GM23338 (cell line): ENCODE results near the gene AMDHD1. TPM values are rescaled to one million over a fixed set of nuclear protein-coding genes. Genes with fewer than 3 reads are reported as not detected.

Source experiments
- ATAC-seq: fragments of 200-7000 bp; cut with Tn5 transposase; 3 replicates; pipeline ENCODE4 v1.9.1; 2020
- DNase-seq: peaks from one replicate; pipeline ENCODE4 v3.0.0-alpha.2; 2015; ENCODE audit warnings: low spot score
- H2AFZ ChIP-seq: fragments of 200-600 bp; sonication (generic); 2 replicates; pipeline ENCODE4 v1.8.0; 2016; ENCODE audit warnings: antibody characterized with exemption, mild to moderate bottlenecking, moderate library complexity
- H3F3A ChIP-seq: fragments of 200-600 bp; sonication (generic); replicated peaks from 2 replicates; pipeline ENCODE4 v1.8.0; 2017; ENCODE audit warnings: antibody characterized with exemption, mixed run types, low read depth
- H3K27ac ChIP-seq: fragments of 200-600 bp; sonication (generic); 2 replicates; pipeline ENCODE4 v1.6.1; 2016; ENCODE audit warnings: low read depth
- H3K27me3 ChIP-seq: fragments of 200-600 bp; sonication (generic); 2 replicates; pipeline ENCODE4 v1.8.0; 2016; ENCODE audit warnings: mild to moderate bottlenecking, mixed run types, moderate library complexity; ENCODE audit not compliant: insufficient read depth
- H3K36me3 ChIP-seq: fragments of 200-600 bp; sonication (generic); 2 replicates; pipeline ENCODE4 v1.8.0; 2016; ENCODE audit warnings: mild to moderate bottlenecking; ENCODE audit not compliant: insufficient read depth
- H3K4me1 ChIP-seq: fragments of 200-600 bp; sonication (generic); 2 replicates; pipeline ENCODE4 v1.8.0; 2016; ENCODE audit warnings: mild to moderate bottlenecking, moderate library complexity; ENCODE audit not compliant: insufficient read depth
- H3K4me2 ChIP-seq: fragments of 200-600 bp; sonication (generic); 2 replicates; pipeline ENCODE4 v1.7.1; 2017; ENCODE audit warnings: mixed run types
- H3K4me3 ChIP-seq: fragments of 200-600 bp; sonication (generic); 2 replicates; pipeline ENCODE4 v1.6.1; 2016; ENCODE audit warnings: mixed run types
- H3K79me2 ChIP-seq: fragments of 200-600 bp; sonication (generic); replicated peaks from 2 replicates; pipeline ENCODE4 v1.8.0; 2017; ENCODE audit warnings: mild to moderate bottlenecking; ENCODE audit not compliant: insufficient read depth
- H3K9me2 ChIP-seq: fragments of 200-600 bp; sonication (generic); 2 replicates; pipeline ENCODE4 v1.8.0; 2017; ENCODE audit not compliant: insufficient read depth
- H4K20me1 ChIP-seq: fragments of 200-600 bp; sonication (generic); replicated peaks from 2 replicates; pipeline ENCODE4 v1.8.0; 2017; ENCODE audit warnings: mild to moderate bottlenecking; ENCODE audit not compliant: insufficient read depth
- H3K27ac Mint-ChIP-seq: 2 replicates; pipeline ENCODE4 v1.8.0; 2020; ENCODE audit warnings: inconsistent platforms, mild to moderate bottlenecking, moderate library complexity, mixed read lengths
- H3K27me3 Mint-ChIP-seq: 3 replicates; pipeline ENCODE4 v1.8.0; 2022; ENCODE audit warnings: low read depth, mild to moderate bottlenecking, moderate library complexity, mixed read lengths, inconsistent platforms; ENCODE audit not compliant: insufficient read depth, poor library complexity
- H3K36me3 Mint-ChIP-seq: 3 replicates; pipeline ENCODE4 v1.8.0; 2021; ENCODE audit warnings: low read depth, mild to moderate bottlenecking, inconsistent platforms, moderate library complexity, mixed read lengths
- H3K4me1 Mint-ChIP-seq: 3 replicates; pipeline ENCODE4 v1.8.0; 2020; ENCODE audit warnings: mild to moderate bottlenecking, inconsistent platforms, mixed read lengths
- H3K4me3 Mint-ChIP-seq: 3 replicates; pipeline ENCODE4 v1.8.0; 2021; ENCODE audit warnings: moderate library complexity, mild to moderate bottlenecking, inconsistent platforms, mixed read lengths
- H3K9me3 Mint-ChIP-seq: 3 replicates; pipeline ENCODE4 v1.8.0; 2020; ENCODE audit warnings: moderate library complexity, mild to moderate bottlenecking, inconsistent platforms, mixed read lengths
- CREB1 ChIP-seq: fragments of 250-450 bp; sonication (Bioruptor Pico); IDR thresholded peaks from 2 replicates; pipeline ENCODE4 v1.5.0; 2020; ENCODE audit warnings: low read depth, mild to moderate bottlenecking, moderate library complexity
- CTCF ChIP-seq, 2 experiments: fragments of 200-600 bp in 1 of 2; sonication (generic) in 1 of 2; conservative IDR thresholded peaks; 2 replicates each; pipeline versions ENCODE4 v1.5.1 to v1.6.1; 2016 to 2017; ENCODE audit warnings: antibody characterized with exemption in 2 of 2, low read depth in 2 of 2, mild to moderate bottlenecking in 2 of 2, moderate library complexity in 1 of 2
- EZH2 ChIP-seq: fragments of 200-600 bp; sonication (generic); IDR thresholded peaks from one replicate; pipeline ENCODE4 v1.8.0; 2017; ENCODE audit warnings: antibody characterized with exemption, mild to moderate bottlenecking, low read depth; ENCODE audit not compliant: unreplicated experiment
- EZH2phosphoT487 ChIP-seq: fragments of 200-600 bp; sonication (generic); IDR thresholded peaks from one replicate; pipeline ENCODE4 v1.8.1; 2018; ENCODE audit warnings: antibody characterized with exemption; ENCODE audit not compliant: unreplicated experiment
- JUNB ChIP-seq: IDR thresholded peaks from one replicate; pipeline ENCODE4 v1.6.1; 2016; ENCODE audit warnings: antibody characterized with exemption; ENCODE audit not compliant: unreplicated experiment
- NANOG ChIP-seq: IDR thresholded peaks from 2 replicates; pipeline ENCODE4 v1.6.1; 2016; ENCODE audit warnings: antibody characterized with exemption, borderline replicate concordance
- STAT1 ChIP-seq: IDR thresholded peaks from one replicate; pipeline ENCODE4 v1.6.1; 2016; ENCODE audit warnings: antibody characterized with exemption; ENCODE audit not compliant: unreplicated experiment
- ZNF114 ChIP-seq: fragments of 250-450 bp; sonication (Bioruptor Pico); IDR thresholded peaks from 2 replicates; pipeline ENCODE4 v1.5.0; 2020; ENCODE audit warnings: mild to moderate bottlenecking, moderate library complexity
- polyA plus RNA-seq: library from polyadenylated mRNA; unstranded; fragments of >200 nt; fragmentation: Nextera tagmentation; extraction: Ambion mirVana; gene quantifications from 2 replicates; pipeline ENCODE4 v1.2.1, GENCODE V29; 2016
- total RNA-seq: library from RNA; depleted of rRNA; stranded (reverse); fragments of >200 nt; shearing (Covaris generic); gene quantifications from 2 replicates; pipeline ENCODE4 v1.2.3, GENCODE V29; 2014

AMDHD1 gene
- total and polyA plus RNA-seq, 2 experiments from 2014 or later = 0.21 to 0.24 TPM

- Histone ChIP-seq H3K4me2 (no peak overlapping the region), H3K36me3 (no peaks in the 10 kb centered on the region), H3K27me3 (no peaks in the 10 kb centered on the region), H3K9me2 (peaks cover 6% of the 10 kb centered on the region; the same call in 1 of the 2 replicates), H3K4me3 (no peak overlapping the region), H3F3A (no peaks in the 10 kb centered on the region), H2AFZ (no peak overlapping the region), H4K20me1 (no peaks in the 10 kb centered on the region), H3K79me2 (no peaks in the 10 kb centered on the region), H3K4me1 (peaks cover 12% of the 10 kb centered on the region), H3K27ac (no peak overlapping the region)
- DNase-seq = no peak
- no peaks in the 10 kb centered on the region; the same call in 2 of the 3 replicates for H3K9me3 Mint-ChIP-seq
- ATAC-seq = no peak
- no peak for TF ChIP-seq CREB1 (CRISPR knock-in tag)
- no peak overlapping the region for H3K27ac Mint-ChIP-seq
- H3K36me3 Mint-ChIP-seq = no peaks in the 10 kb centered on the region
- no peak overlapping the region for H3K4me3 Mint-ChIP-seq
- H3K27me3 Mint-ChIP-seq = peaks cover 4% of the 10 kb centered on the region
- H3K4me1 Mint-ChIP-seq = peaks cover 17% of the 10 kb centered on the region; the same call in 2 of the 3 replicates
Observed at GRCh38 chr12:95951515-95951914, 8.4 kb downstream of the AMDHD1 start.

GRCh38 chr12:95953000-95953399 lies 9.9 kb downstream of the AMDHD1 start:
- H3K36me3 Mint-ChIP-seq = no peaks in the 10 kb centered on the region
- TF ChIP-seq ZNF114 (CRISPR knock-in tag) (no peak), STAT1 (no peak), CTCF (conservative IDR thresholded peaks at IDR 0.05; ENCODE audit: low read depth in 2 of 2) (no peak)
- H3K4me1 Mint-ChIP-seq = peaks cover 23% of the 10 kb centered on the region; the same call in 2 of the 3 replicates
- DNase-seq (no peak), ATAC-seq (no peak)
- H3K9me3 Mint-ChIP-seq = no peaks in the 10 kb centered on the region; the same call in 2 of the 3 replicates
- H3K4me3 Mint-ChIP-seq = no peak overlapping the region
- Histone ChIP-seq H3K4me1 (peaks cover 12% of the 10 kb centered on the region), H3K36me3 (no peaks in the 10 kb centered on the region), H3K27ac (no peak overlapping the region), H3K4me3 (no peak overlapping the region), H4K20me1 (no peaks in the 10 kb centered on the region), H3K79me2 (no peaks in the 10 kb centered on the region), H3F3A (no peaks in the 10 kb centered on the region), H3K9me2 (peaks cover 6% of the 10 kb centered on the region; the same call in 1 of the 2 replicates), H3K4me2 (no peak overlapping the region), H3K27me3 (no peaks in the 10 kb centered on the region), H2AFZ (no peak overlapping the region)
- H3K27ac Mint-ChIP-seq = no peak overlapping the region
- H3K27me3 Mint-ChIP-seq = peaks cover 5% of the 10 kb centered on the region

- H3K79me2 ChIP-seq = no peaks in the 10 kb centered on the region
- TF ChIP-seq NANOG (no peak), ZNF114 (CRISPR knock-in tag) (no peak), JUNB (no peak), EZH2 (no peak), CTCF (conservative IDR thresholded peaks at IDR 0.05; ENCODE audit: low read depth in 2 of 2) (peak in 1 of 2 experiments; percentile 39; a peak in 2 of 4 replicates), CREB1 (CRISPR knock-in tag) (no peak), EZH2phosphoT487 (no peak)
- 0 out of 2 replicates have a peak, but pooled peaks cover 1% of the 10 kb centered on the region for H3K9me2 ChIP-seq
- ATAC-seq (peak; percentile 46), DNase-seq (peak; percentile 23)
- H3K9me3 Mint-ChIP-seq = no peaks in the 10 kb centered on the region
- no peak overlapping the region for H3K4me3 ChIP-seq
- H3K36me3 Mint-ChIP-seq = no peaks in the 10 kb centered on the region
- H3K27ac ChIP-seq = no peak overlapping the region
- H3K27me3 ChIP-seq = no peaks in the 10 kb centered on the region
- peaks cover 5% of the 10 kb centered on the region; the same call in 1 of the 2 replicates for H3K4me1 ChIP-seq
- peaks cover 15% of the 10 kb centered on the region; the same call in 2 of the 3 replicates for H3K4me1 Mint-ChIP-seq
- H3K27ac Mint-ChIP-seq = no peak overlapping the region
- no peaks in the 10 kb centered on the region for H4K20me1 ChIP-seq
- no peak overlapping the region for H3K4me3 Mint-ChIP-seq
- H3K27me3 Mint-ChIP-seq = peaks cover 7% of the 10 kb centered on the region
- no peaks in the 10 kb centered on the region for H3F3A ChIP-seq
- no peak overlapping the region for H3K4me2 ChIP-seq
- H2AFZ ChIP-seq = peak overlapping the region; percentile 92; the same call in 1 of the 2 replicates
- H3K36me3 ChIP-seq = no peaks in the 10 kb centered on the region
Observed at GRCh38 chr12:95955549-95956159, 12.5 kb downstream of the AMDHD1 start.
